ENCODE measurements around the gene MRPL44. TPM values are rescaled to one million over a fixed set of nuclear protein-coding genes. Genes with fewer than 3 reads are reported as not detected.

MRPL44 gene
- total and polyA plus RNA-seq, 2 of the 13 experiments (the other 11 are each of a cell fraction or from before 2014, with no cell fraction given), result 38.4 to 78.0 TPM

- TF ChIP-seq, protein P1, sequence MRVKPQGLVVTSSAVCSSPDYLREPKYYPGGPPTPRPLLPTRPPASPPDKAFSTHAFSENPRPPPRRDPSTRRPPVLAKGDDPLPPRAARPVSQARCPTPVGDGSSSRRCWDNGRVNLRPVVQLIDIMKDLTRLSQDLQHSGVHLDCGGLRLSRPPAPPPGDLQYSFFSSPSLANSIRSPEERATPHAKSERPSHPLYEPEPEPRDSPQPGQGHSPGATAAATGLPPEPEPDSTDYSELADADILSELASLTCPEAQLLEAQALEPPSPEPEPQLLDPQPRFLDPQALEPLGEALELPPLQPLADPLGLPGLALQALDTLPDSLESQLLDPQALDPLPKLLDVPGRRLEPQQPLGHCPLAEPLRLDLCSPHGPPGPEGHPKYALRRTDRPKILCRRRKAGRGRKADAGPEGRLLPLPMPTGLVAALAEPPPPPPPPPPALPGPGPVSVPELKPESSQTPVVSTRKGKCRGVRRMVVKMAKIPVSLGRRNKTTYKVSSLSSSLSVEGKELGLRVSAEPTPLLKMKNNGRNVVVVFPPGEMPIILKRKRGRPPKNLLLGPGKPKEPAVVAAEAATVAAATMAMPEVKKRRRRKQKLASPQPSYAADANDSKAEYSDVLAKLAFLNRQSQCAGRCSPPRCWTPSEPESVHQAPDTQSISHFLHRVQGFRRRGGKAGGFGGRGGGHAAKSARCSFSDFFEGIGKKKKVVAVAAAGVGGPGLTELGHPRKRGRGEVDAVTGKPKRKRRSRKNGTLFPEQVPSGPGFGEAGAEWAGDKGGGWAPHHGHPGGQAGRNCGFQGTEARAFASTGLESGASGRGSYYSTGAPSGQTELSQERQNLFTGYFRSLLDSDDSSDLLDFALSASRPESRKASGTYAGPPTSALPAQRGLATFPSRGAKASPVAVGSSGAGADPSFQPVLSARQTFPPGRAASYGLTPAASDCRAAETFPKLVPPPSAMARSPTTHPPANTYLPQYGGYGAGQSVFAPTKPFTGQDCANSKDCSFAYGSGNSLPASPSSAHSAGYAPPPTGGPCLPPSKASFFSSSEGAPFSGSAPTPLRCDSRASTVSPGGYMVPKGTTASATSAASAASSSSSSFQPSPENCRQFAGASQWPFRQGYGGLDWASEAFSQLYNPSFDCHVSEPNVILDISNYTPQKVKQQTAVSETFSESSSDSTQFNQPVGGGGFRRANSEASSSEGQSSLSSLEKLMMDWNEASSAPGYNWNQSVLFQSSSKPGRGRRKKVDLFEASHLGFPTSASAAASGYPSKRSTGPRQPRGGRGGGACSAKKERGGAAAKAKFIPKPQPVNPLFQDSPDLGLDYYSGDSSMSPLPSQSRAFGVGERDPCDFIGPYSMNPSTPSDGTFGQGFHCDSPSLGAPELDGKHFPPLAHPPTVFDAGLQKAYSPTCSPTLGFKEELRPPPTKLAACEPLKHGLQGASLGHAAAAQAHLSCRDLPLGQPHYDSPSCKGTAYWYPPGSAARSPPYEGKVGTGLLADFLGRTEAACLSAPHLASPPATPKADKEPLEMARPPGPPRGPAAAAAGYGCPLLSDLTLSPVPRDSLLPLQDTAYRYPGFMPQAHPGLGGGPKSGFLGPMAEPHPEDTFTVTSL (CRISPR knock-in tag; IDR thresholded peaks at IDR 0.05; ENCODE audit: borderline replicate concordance), result 0 out of 2 replicates have a peak, but pooled peaks have one; percentile 57
- peak; percentile 67 for TF ChIP-seq RAD51 (IDR thresholded peaks at IDR 0.05; ENCODE audit: borderline replicate concordance)
- TF ChIP-seq ZNF431 (CRISPR knock-in tag; IDR thresholded peaks at IDR 0.05; ENCODE audit: borderline replicate concordance, low read depth), result 0 out of 2 replicates have a peak, but pooled peaks have one; percentile 89
- TF ChIP-seq FIP1L1 (IDR thresholded peaks at IDR 0.05; ENCODE audit: borderline replicate concordance, insufficient read depth, low read depth, low read length), result no peak
- no peak for TF ChIP-seq ZFYVE20 (CRISPR knock-in tag; IDR thresholded peaks at IDR 0.05; ENCODE audit: borderline replicate concordance, low read depth)
- TF ChIP-seq POLR2AphosphoS5 (IDR thresholded peaks at IDR 0.05; ENCODE audit: low read depth, low read length), result peak; percentile 77
- peak; percentile 52; the same call in 1 of the 2 replicates for TF ChIP-seq ARNTL (CRISPR knock-in tag; IDR thresholded peaks at IDR 0.05)
- TF ChIP-seq HES4 (CRISPR knock-in tag; IDR thresholded peaks at IDR 0.05; ENCODE audit: borderline replicate concordance), result 0 out of 2 replicates have a peak, but pooled peaks have one; percentile 44
- TF ChIP-seq KLF6 (CRISPR knock-in tag; IDR thresholded peaks at IDR 0.05), result peak; percentile 84
- TF ChIP-seq ZFP91 (CRISPR knock-in tag; IDR thresholded peaks at IDR 0.05; ENCODE audit: borderline replicate concordance), result peak; percentile 85; the same call in 1 of the 2 replicates
- TF ChIP-seq, protein P2, sequence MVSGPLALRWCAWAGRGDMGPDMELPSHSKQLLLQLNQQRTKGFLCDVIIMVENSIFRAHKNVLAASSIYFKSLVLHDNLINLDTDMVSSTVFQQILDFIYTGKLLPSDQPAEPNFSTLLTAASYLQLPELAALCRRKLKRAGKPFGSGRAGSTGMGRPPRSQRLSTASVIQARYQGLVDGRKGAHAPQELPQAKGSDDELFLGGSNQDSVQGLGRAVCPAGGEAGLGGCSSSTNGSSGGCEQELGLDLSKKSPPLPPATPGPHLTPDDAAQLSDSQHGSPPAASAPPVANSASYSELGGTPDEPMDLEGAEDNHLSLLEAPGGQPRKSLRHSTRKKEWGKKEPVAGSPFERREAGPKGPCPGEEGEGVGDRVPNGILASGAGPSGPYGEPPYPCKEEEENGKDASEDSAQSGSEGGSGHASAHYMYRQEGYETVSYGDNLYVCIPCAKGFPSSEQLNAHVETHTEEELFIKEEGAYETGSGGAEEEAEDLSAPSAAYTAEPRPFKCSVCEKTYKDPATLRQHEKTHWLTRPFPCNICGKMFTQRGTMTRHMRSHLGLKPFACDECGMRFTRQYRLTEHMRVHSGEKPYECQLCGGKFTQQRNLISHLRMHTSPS (CRISPR knock-in tag; IDR thresholded peaks at IDR 0.05; ENCODE audit: low read depth), result peak; percentile 75
- peak; percentile 19; the same call in 1 of the 2 replicates for TF ChIP-seq AHR (CRISPR knock-in tag; IDR thresholded peaks at IDR 0.05)
- peak; percentile 64; the same call in 1 of the 2 replicates for TF ChIP-seq GATA4 (IDR thresholded peaks at IDR 0.05; ENCODE audit: borderline replicate concordance, low read depth)
- 0 out of 2 replicates have a peak, but pooled peaks have one; percentile 9 for TF ChIP-seq TSC22D2 (CRISPR knock-in tag; IDR thresholded peaks at IDR 0.05; ENCODE audit: borderline replicate concordance)
- TF ChIP-seq, protein P3, sequence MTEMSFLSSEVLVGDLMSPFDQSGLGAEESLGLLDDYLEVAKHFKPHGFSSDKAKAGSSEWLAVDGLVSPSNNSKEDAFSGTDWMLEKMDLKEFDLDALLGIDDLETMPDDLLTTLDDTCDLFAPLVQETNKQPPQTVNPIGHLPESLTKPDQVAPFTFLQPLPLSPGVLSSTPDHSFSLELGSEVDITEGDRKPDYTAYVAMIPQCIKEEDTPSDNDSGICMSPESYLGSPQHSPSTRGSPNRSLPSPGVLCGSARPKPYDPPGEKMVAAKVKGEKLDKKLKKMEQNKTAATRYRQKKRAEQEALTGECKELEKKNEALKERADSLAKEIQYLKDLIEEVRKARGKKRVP (CRISPR knock-in tag; IDR thresholded peaks at IDR 0.05), result peak in 1 of 2 experiments; percentile 56; a peak in 2 of 4 replicates
- no peak for TF ChIP-seq ZNF652 (CRISPR knock-in tag; IDR thresholded peaks at IDR 0.05; ENCODE audit: borderline replicate concordance, low read depth)
Measured at GRCh38 chr2:223930103-223930976, 26.9 kb upstream of the MRPL44 start (continued).

All from HepG2 (cell line).